Sigmoid colon (tissue), 4 donors: ENCODE data around the gene GRB10.

Source experiments
- CTCF ChIP-seq, 4 experiments: fragments of 450-650 bp in 3 of 4; fragments of 200-600 bp in 1 of 4; IDR thresholded peaks; one replicate each; pipeline ENCODE4 v1.5.1; 2016 to 2019; ENCODE audit warnings: antibody characterized with exemption in 4 of 4, mild to moderate bottlenecking in 3 of 4, moderate library complexity in 2 of 4
- EP300 ChIP-seq, 4 donors: sonication (generic); formaldehyde crosslinking; IDR thresholded peaks; one replicate each; pipeline ENCODE4 v1.6.1; 2017; ENCODE audit warnings: antibody characterized with exemption in 4 of 4
- POLR2A ChIP-seq, 2 donors: fragments of 450-650 bp; IDR thresholded peaks; one replicate each; pipeline ENCODE4 v1.6.1; 2016; ENCODE audit warnings: antibody characterized with exemption in 2 of 2, mild to moderate bottlenecking in 2 of 2, moderate library complexity in 2 of 2

GRCh38 chr7:50622821-50623220 is 159.9 kb downstream of the GRB10 start:
- TF ChIP-seq CTCF (IDR thresholded peaks at IDR 0.05) (no peak), POLR2A (IDR thresholded peaks at IDR 0.05) (no peak), EP300 (IDR thresholded peaks at IDR 0.05) (peak in 3 of 4 donors; percentile 49 to 69 (median 63))
